ENCODE data around the gene JAM3. TPM values are rescaled to one million over a fixed set of nuclear protein-coding genes. Genes with fewer than 3 reads are reported as not detected.
A peak's percentile ranks its signal among the peaks of the same experiment; 100 is the strongest.

The JAM3 gene
- total RNA-seq (ENCODE audit: low replicate concordance): 6.3 and 50.3 TPM in 2 replicates
- long read RNA-seq, transcript JAM3-201 (9 exons, 3,912 nt): major isoform, 20 of 26 reads
- long read RNA-seq, partial matches to known transcripts: 4 of 26 reads
- long read RNA-seq, other reads (novel, unspliced or antisense): 2 of 26 reads

DNA sequence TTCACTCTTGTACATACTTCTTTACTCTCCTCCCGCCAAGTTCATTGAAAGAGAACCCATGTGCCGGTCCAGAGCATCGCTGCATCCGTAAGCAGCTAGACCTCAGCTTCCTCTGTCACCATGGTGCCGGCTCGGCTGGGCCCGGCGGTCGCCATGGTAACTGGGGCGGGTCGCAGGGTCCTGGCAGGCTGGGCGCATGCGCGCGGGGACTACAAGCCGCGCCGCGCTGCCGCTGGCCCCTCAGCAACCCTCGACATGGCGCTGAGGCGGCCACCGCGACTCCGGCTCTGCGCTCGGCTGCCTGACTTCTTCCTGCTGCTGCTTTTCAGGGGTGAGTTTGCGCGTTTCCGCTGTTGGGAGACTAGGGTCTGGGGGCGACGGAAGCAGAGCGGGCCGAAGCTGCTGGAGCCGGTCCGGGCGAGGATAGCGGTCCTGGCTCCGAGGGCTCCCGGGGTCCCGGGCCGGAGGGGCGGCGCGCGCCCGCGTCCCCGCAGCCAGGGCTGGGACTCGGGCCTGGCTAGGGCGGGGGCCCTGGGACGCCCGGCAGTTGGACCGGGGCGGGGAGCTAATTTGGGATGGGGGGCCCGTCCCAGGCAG is at the start of gene JAM3:
Gene JAM3, plus strand, starts transcription at position 244 of the 597 bp plus-strand sequence. Its CDS starts 12 bp downstream, at position 256.
- H3K4me1 Mint-ChIP-seq (ENCODE audit: unreplicated experiment): peaks cover 20% of the 10 kb centered on the region
- TF ChIP-seq, protein P1, sequence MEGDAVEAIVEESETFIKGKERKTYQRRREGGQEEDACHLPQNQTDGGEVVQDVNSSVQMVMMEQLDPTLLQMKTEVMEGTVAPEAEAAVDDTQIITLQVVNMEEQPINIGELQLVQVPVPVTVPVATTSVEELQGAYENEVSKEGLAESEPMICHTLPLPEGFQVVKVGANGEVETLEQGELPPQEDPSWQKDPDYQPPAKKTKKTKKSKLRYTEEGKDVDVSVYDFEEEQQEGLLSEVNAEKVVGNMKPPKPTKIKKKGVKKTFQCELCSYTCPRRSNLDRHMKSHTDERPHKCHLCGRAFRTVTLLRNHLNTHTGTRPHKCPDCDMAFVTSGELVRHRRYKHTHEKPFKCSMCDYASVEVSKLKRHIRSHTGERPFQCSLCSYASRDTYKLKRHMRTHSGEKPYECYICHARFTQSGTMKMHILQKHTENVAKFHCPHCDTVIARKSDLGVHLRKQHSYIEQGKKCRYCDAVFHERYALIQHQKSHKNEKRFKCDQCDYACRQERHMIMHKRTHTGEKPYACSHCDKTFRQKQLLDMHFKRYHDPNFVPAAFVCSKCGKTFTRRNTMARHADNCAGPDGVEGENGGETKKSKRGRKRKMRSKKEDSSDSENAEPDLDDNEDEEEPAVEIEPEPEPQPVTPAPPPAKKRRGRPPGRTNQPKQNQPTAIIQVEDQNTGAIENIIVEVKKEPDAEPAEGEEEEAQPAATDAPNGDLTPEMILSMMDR (conservative IDR thresholded peaks at IDR 0.05): no peak
- peaks cover 4% of the 10 kb centered on the region for H3K36me3 Mint-ChIP-seq
- peak within 1 kb of the TSS; percentile 97 for H3K4me3 Mint-ChIP-seq
- peaks cover 60% of the 10 kb centered on the region for H3K27me3 Mint-ChIP-seq
- H3K27ac Mint-ChIP-seq: peak within 1 kb of the TSS; percentile 80
- peak; percentile 98 for DNase-seq (ENCODE audit: extremely low spot score, unreplicated experiment)
- no peaks in the 10 kb centered on the region for H3K9me3 Mint-ChIP-seq

GRCh38 chr11:134019500-134019899 is 49.4 kb upstream of the JAM3 start:
- no peak overlapping the region for H3K4me3 Mint-ChIP-seq
- peaks cover 58% of the 10 kb centered on the region for H3K27me3 Mint-ChIP-seq
- no peaks in the 10 kb centered on the region for H3K36me3 Mint-ChIP-seq
- no peak overlapping the region for H3K27ac Mint-ChIP-seq
- no peak for DNase-seq (ENCODE audit: extremely low spot score, unreplicated experiment)
- TF ChIP-seq, protein P1 (conservative IDR thresholded peaks at IDR 0.05): no peak
- no peaks in the 10 kb centered on the region for H3K9me3 Mint-ChIP-seq
- no peaks in the 10 kb centered on the region for H3K4me1 Mint-ChIP-seq (ENCODE audit: unreplicated experiment)

- DNase-seq (ENCODE audit: extremely low spot score, unreplicated experiment): no peak
- peaks cover 57% of the 10 kb centered on the region for H3K27me3 Mint-ChIP-seq
- TF ChIP-seq, protein P1 (conservative IDR thresholded peaks at IDR 0.05): no peak
- no peaks in the 10 kb centered on the region for H3K9me3 Mint-ChIP-seq
- no peaks in the 10 kb centered on the region for H3K4me1 Mint-ChIP-seq (ENCODE audit: unreplicated experiment)
- H3K27ac Mint-ChIP-seq: no peak overlapping the region
- no peaks in the 10 kb centered on the region for H3K36me3 Mint-ChIP-seq
- no peak overlapping the region for H3K4me3 Mint-ChIP-seq
Measured at GRCh38 chr11:134020598-134020997, 48.3 kb upstream of the JAM3 start.

DNA sequence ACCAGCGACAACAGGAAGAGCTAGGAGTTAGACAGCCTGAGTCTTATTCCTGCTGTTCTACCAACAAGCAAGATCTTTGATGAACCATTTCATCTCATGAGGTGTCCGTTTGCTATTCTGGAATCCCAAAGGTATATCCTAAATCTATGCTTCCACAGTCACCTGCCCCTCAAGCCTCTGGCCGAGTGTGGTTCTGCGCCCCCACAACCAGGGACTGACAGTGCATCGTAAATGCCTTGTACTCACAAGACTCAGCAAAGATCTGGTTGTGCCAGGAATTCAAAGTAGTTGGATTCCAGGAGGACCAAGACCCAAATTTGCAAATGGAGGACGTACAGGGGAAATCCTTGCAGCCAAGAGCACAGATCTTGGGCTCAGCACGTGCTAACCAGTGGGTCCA is 47.5 kb upstream of the JAM3 start:
- Mint-ChIP-seq H3K4me3 (no peak overlapping the region), H3K36me3 (no peaks in the 10 kb centered on the region), H3K4me1 (ENCODE audit: unreplicated experiment) (peaks cover 6% of the 10 kb centered on the region), H3K27me3 (peaks cover 56% of the 10 kb centered on the region), H3K9me3 (no peaks in the 10 kb centered on the region), H3K27ac (no peak overlapping the region)
- DNase-seq (ENCODE audit: extremely low spot score, unreplicated experiment): no peak
- TF ChIP-seq, protein P1 (conservative IDR thresholded peaks at IDR 0.05): no peak

DNA sequence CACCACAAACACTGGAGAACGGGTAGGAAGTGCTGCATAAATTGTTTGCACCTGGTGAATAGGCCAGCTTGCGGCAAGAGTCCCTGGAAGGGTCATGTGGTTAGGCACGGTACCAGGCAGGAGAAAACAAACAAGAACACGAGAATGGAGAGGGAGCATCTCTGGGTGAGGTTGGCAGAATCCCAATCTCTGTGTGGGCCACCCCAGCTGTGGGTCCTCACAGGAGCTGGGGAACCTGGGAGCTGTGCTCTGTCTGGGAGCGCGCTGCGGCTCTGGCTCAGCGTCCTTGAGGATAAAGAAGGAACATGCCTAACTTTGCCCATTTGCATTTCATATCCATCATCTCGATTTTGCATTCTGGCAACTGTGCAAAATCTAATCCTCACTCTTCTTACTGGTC is 46.1 kb upstream of the JAM3 start:
- TF ChIP-seq, protein P1 (conservative IDR thresholded peaks at IDR 0.05): no peak
- no peaks in the 10 kb centered on the region for H3K36me3 Mint-ChIP-seq
- no peak overlapping the region for H3K27ac Mint-ChIP-seq
- peaks cover 54% of the 10 kb centered on the region for H3K27me3 Mint-ChIP-seq
- H3K4me1 Mint-ChIP-seq (ENCODE audit: unreplicated experiment): peaks cover 15% of the 10 kb centered on the region
- no peaks in the 10 kb centered on the region for H3K9me3 Mint-ChIP-seq
- DNase-seq (ENCODE audit: extremely low spot score, unreplicated experiment): no peak
- no peak overlapping the region for H3K4me3 Mint-ChIP-seq
